Astrocyte of the spinal cord (primary cell): ENCODE data around the gene KLHL29.

Experiments
- DNase-seq: peaks from one replicate; pipeline ENCODE4 v3.0.0; 2011; ENCODE audit warnings: low read depth, low spot score
- H3K4me3 ChIP-seq: 2 replicates; pipeline ENCODE4 v1.5.1; 2011; ENCODE audit warnings: low read depth, mild to moderate bottlenecking, low read length, moderate library complexity
- in situ Hi-C: cut with HindIII; loops from 2 replicates; pipeline ENCODE4 v1.10.0; 2017; ENCODE audit warnings: low sequenced_read_pairs
- TF ChIP-seq, protein P1 (sequence below): IDR thresholded peaks from 2 replicates; pipeline ENCODE4 v1.5.1; 2012; ENCODE audit warnings: low read depth, mild to moderate bottlenecking, low read length, inconsistent platforms

Gene KLHL29

DNA sequence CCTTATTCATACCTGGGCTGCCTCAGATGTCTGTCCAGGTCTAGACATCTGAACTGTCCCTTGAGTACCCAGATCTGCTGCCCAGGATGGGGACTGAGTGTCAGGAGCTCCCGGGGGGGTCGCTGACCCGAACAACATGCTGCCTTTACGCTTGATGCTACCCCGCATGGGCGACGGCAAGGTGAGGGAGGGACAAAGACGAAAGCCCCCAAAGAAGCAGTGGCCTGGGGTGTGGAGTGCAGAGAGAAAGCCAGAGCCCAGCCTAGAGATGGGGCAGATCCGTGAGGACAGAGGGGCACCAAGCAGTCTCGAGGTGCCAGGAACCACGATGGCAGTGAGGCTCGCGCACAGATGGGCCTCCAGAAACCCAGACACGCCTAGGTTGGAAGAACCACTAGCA, 307.3 kb downstream of the KLHL29 start:
- no peak for DNase-seq
- in situ Hi-C loops: no loop called here
- TF ChIP-seq, protein P1, sequence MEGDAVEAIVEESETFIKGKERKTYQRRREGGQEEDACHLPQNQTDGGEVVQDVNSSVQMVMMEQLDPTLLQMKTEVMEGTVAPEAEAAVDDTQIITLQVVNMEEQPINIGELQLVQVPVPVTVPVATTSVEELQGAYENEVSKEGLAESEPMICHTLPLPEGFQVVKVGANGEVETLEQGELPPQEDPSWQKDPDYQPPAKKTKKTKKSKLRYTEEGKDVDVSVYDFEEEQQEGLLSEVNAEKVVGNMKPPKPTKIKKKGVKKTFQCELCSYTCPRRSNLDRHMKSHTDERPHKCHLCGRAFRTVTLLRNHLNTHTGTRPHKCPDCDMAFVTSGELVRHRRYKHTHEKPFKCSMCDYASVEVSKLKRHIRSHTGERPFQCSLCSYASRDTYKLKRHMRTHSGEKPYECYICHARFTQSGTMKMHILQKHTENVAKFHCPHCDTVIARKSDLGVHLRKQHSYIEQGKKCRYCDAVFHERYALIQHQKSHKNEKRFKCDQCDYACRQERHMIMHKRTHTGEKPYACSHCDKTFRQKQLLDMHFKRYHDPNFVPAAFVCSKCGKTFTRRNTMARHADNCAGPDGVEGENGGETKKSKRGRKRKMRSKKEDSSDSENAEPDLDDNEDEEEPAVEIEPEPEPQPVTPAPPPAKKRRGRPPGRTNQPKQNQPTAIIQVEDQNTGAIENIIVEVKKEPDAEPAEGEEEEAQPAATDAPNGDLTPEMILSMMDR: no peak
- no peak overlapping the region for H3K4me3 ChIP-seq

DNA sequence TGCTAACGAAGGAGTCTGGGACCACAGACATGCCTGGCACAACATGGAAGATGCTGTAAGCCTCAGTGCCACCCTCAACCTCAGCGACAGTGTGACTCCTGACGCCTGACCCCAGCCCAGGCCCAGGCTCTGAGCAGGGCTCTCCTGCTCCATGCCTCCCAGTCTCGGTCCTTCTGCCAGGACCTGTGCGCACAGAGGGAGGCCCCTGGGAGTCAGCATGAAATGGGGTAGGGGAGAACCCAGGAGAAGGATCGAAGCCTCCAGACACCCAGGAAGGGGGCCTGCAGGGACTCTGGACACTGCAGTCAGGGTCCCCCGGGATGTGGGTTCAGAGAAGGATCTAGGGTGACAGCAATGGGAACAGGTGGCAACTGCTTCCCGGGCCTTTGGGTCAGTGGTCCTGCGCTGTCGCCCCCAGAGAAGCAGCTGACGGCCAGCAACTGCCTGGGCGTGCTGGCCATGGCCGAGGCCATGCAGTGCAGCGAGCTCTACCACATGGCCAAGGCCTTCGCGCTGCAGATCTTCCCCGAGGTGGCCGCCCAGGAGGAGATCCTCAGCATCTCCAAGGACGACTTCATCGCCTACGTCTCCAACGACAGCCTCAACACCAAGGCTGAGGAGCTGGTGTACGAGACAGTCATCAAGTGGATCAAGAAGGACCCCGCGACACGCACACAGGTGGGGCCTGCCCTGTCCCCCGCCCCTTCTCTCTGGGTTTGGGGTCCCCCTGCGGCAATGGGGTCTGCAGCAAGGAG, 308.0 kb downstream of the KLHL29 start:
- no peak overlapping the region for H3K4me3 ChIP-seq
- TF ChIP-seq, protein P1: no peak
- in situ Hi-C loops: no loop called here
- DNase-seq: no peak

DNA sequence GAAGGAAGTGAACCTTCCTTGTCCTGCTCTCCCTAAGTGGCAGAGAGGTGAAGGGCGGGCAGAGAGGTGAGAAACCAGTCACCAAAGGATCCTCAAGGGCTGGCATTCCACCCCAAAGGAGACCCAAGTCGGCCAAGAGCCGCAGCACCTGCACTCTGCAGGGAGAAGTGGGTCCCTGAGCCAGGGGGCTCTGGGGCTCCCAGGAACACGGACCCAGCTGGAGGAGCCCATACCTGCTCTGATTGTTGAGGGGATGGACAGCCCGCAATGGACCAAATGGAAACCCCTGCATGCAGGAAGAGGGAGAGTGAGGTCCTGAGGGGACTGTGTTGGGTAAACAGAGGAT, 308.6 kb downstream of the KLHL29 start:
- in situ Hi-C loops: no loop called here
- TF ChIP-seq, protein P1: no peak
- no peak overlapping the region for H3K4me3 ChIP-seq
- no peak for DNase-seq

DNA sequence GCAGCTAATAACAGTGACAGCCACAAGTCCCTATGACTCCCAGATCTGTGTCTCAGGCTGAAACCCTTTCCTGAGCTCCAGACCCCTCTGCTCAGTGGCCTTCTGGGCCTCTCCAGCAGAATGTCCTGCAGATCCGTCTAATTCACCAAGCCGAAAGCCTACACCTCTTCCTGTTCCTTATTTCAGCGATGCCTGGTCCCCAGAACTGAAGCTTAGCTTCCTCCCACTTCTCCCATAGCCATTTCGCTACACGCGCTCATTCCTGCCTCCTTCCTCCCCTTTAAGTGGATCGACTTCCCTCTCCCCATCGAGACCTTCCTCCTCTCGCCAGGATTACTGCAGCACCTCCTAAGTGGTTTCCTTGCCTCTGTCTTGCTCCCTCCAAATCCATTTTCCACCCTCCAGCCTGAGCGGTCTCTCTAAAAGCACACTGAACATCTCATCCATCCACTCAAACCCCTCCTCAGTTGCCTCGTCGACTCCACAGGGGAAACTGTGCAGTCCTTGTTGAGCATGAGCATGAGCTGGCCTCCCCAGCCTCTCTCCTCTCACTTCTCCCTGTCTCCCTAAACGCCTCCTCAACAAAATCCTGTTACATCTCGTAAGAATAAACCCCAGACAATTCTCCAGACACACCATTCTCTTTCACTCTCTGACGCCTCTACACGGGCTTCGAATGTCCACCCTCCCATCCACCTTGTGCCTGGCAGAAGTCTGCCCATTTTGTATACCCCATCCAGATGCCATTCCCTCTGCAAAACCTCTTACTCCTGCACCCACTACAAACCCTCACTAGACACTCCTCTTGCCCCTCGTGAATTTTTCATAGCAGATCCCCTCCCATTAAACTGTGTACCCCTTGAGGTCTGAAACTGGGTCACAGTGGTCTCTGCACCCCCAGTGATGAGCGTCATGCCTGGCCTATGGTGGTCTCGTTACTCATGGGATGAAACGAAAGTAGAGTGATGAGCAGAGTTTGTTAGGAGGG, 309.4 kb downstream of the KLHL29 start:
- DNase-seq: no peak
- H3K4me3 ChIP-seq: no peak overlapping the region
- TF ChIP-seq, protein P1: no peak
- in situ Hi-C loops: no loop called here

DNA sequence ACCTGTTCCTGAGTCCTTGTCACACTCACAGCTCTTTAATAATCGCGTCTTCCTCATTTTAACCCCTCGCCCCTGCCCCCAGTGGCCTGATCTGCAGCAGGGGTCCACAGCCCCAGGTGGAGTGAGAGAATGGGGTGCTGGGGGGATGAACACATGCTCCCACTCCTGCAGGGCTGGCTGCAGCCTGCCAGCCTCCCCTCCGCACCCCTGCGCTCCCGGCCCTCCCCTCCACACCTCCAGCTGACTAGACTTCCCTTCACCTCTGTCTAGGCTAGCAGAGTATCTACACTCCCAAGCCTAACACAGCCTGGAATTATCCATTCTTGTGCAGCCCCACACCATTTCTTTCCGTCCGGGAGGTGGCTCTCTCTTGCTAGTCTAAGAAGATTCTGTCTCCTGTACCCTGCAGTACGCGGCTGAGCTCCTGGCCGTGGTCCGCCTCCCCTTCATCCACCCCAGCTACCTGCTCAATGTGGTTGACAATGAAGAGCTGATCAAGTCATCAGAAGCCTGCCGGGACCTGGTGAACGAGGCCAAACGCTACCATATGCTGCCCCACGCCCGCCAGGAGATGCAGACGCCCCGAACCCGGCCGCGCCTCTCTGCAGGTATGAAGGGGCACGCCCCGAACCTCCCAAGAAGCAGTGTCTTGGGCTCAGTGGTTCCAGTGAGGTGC, 310.4 kb downstream of the KLHL29 start:
- TF ChIP-seq, protein P1: no peak
- in situ Hi-C loops: no loop called here
- DNase-seq: no peak
- H3K4me3 ChIP-seq: no peak overlapping the region
